Measurements from ENCODE around the gene DGKD.

- TF ChIP-seq, protein P1, sequence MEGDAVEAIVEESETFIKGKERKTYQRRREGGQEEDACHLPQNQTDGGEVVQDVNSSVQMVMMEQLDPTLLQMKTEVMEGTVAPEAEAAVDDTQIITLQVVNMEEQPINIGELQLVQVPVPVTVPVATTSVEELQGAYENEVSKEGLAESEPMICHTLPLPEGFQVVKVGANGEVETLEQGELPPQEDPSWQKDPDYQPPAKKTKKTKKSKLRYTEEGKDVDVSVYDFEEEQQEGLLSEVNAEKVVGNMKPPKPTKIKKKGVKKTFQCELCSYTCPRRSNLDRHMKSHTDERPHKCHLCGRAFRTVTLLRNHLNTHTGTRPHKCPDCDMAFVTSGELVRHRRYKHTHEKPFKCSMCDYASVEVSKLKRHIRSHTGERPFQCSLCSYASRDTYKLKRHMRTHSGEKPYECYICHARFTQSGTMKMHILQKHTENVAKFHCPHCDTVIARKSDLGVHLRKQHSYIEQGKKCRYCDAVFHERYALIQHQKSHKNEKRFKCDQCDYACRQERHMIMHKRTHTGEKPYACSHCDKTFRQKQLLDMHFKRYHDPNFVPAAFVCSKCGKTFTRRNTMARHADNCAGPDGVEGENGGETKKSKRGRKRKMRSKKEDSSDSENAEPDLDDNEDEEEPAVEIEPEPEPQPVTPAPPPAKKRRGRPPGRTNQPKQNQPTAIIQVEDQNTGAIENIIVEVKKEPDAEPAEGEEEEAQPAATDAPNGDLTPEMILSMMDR (IDR thresholded peaks at IDR 0.05): no peak
- no peak for TF ChIP-seq POLR2A (IDR thresholded peaks at IDR 0.05)
These were observed 33.1 kb upstream of the DGKD start for GRCh38 chr2:233321166-233321565.
